ENCODE data around the gene POLG.

Gene POLG

DNA sequence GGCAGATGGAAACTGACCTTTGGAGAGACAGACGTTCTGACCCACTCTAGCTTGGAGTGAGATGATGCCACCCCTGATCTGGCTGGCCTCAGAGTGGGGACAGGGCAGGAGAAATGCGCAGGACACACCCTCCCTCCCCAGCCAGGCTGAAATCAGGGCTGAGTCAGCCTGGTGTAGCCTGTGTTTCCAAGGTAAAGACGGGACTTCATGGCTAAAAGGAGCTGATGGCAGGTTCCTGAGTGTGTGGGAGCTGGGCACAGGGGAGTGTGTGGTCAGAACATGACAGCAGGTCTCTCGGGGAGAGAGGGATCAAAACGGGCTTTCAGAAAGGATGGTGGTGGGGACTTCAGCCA lies 14.6 kb upstream of the POLG start:
- Histone ChIP-seq H3K9me3 (ENCODE audit: control insufficient read depth, insufficient read depth, low read depth, low read length) (no peaks in the 10 kb centered on the region), H3K36me3 (ENCODE audit: control insufficient read depth in 2 of 2, insufficient read depth in 1 of 2, low read length in 2 of 2) (no peaks in the 10 kb centered on the region), H3K4me1 (ENCODE audit: control insufficient read depth, insufficient read depth, low read length) (no peaks in the 10 kb centered on the region), H3K4me3 (ENCODE audit: low read depth, low read length) (no peak overlapping the region), H3K27ac (ENCODE audit: extremely low read depth, low read depth, low read length) (no peak overlapping the region)
- ChIA-PET CTCF (interaction anchor here (0.7 to 2.6 kb wide), 3 partner anchors 9 to 68 kb away, joined by 3 to 29 read pairs (median 3); no protein-coding TSS in a partner anchor), POLR2A (no interaction called here)
- no peak for TF ChIP-seq ZNF311 (tag by site-specific recombination; IDR thresholded peaks at IDR 0.05; ENCODE audit: borderline replicate concordance)
- no peak for TF ChIP-seq ZBTB21 (tag by site-specific recombination; IDR thresholded peaks at IDR 0.05)
- TF ChIP-seq ZNF514 (tag by site-specific recombination; IDR thresholded peaks at IDR 0.05), result no peak
- no peak for TF ChIP-seq ZNF530 (tag by site-specific recombination; IDR thresholded peaks at IDR 0.05; ENCODE audit: low read depth)
- TF ChIP-seq ZNF792 (tag by site-specific recombination; IDR thresholded peaks at IDR 0.05), result no peak
- TF ChIP-seq ZNF138 (tag by site-specific recombination; IDR thresholded peaks at IDR 0.05; ENCODE audit: borderline replicate concordance), result no peak
- TF ChIP-seq ZNF292 (tag by site-specific recombination; IDR thresholded peaks at IDR 0.05; ENCODE audit: borderline replicate concordance, low read depth), result no peak
- TF ChIP-seq ZNF843 (tag by site-specific recombination; IDR thresholded peaks at IDR 0.05), result no peak

DNA sequence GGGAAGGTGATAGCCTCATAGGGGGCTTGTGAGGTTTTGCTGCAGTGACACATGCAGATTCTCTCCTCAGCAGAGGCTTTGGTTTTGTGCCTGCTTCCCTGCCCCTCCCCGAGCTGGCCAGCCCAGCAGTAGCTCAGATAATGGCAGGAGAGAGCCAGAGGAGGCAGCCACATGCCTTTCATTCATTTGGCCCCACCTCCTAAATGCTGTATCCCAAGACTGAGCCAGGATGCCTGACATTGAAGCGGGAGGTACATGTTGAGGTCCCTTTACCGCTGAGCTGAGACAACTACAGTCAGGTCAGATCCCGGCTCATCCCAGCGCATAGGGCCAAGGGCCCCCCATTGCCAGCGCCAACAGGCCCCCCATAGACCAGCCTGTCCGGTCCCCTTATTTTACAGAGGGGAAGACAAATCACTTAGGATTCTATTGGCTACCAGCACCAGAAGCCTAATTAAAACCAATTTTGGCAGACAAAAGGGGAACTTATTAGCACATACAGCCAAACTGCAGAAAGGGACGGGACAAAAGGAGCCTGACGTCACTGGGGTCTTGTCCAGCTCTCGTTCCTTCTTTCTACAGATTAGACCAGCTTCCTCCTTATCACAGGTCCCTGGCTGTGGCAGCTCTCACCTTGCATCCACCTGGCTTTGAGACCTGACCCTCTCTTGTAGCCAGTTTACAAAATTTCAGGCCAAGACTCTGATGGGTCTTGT lies 12.1 kb upstream of the POLG start:
- Histone ChIP-seq H3K4me1 (ENCODE audit: control insufficient read depth, insufficient read depth, low read length) (no peaks in the 10 kb centered on the region), H3K4me3 (ENCODE audit: low read depth, low read length) (no peak overlapping the region), H3K27ac (ENCODE audit: extremely low read depth, low read depth, low read length) (no peak overlapping the region), H3K9me3 (ENCODE audit: control insufficient read depth, insufficient read depth, low read depth, low read length) (no peaks in the 10 kb centered on the region), H3K36me3 (ENCODE audit: control insufficient read depth in 2 of 2, insufficient read depth in 1 of 2, low read length in 2 of 2) (no peaks in the 10 kb centered on the region)
- ChIA-PET CTCF (interaction anchor here (0.9 to 12.0 kb wide), 3 partner anchors 10 to 68 kb away, joined by 3 to 199 read pairs (median 3); no protein-coding TSS in a partner anchor), POLR2A (no interaction called here)
- no peak for TF ChIP-seq ZNF335 (tag by site-specific recombination; conservative IDR thresholded peaks at IDR 0.05)
- TF ChIP-seq ZNF664 (tag by site-specific recombination; IDR thresholded peaks at IDR 0.05), result peak; percentile 64; the same call in 1 of the 2 replicates
- TF ChIP-seq, protein P1, sequence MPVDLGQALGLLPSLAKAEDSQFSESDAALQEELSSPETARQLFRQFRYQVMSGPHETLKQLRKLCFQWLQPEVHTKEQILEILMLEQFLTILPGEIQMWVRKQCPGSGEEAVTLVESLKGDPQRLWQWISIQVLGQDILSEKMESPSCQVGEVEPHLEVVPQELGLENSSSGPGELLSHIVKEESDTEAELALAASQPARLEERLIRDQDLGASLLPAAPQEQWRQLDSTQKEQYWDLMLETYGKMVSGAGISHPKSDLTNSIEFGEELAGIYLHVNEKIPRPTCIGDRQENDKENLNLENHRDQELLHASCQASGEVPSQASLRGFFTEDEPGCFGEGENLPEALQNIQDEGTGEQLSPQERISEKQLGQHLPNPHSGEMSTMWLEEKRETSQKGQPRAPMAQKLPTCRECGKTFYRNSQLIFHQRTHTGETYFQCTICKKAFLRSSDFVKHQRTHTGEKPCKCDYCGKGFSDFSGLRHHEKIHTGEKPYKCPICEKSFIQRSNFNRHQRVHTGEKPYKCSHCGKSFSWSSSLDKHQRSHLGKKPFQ (tag by site-specific recombination; IDR thresholded peaks at IDR 0.05), result no peak

DNA sequence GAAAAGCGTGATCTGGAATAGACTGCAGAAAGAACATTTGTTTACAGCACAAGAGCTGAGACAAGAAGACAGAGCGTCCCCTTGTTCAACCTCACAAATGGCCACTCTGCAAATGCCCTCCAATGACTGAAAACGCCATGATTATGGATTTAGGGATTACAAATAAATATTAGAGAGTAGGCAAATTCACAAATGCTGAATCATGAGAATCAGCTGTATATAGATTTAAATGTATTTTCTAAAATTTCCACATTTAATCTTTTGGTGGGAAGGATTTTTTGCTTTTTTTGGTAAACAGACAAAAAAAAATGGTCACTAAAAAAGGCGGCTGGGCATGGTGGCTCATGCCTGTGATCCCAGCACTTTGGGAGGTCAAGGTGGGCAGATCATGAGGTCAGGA lies 10.6 kb upstream of the POLG start:
- no peak overlapping the region for H3K27ac ChIP-seq (ENCODE audit: extremely low read depth, low read depth, low read length)
- H3K9me3 ChIP-seq (ENCODE audit: control insufficient read depth, insufficient read depth, low read depth, low read length), result no peaks in the 10 kb centered on the region
- POLR2A ChIA-PET, result interaction anchor here (0.6 to 1.4 kb wide), 2 partner anchors 13 to 198 kb away, joined by 3 to 5 read pairs; no protein-coding TSS in a partner anchor
- H3K4me1 ChIP-seq (ENCODE audit: control insufficient read depth, insufficient read depth, low read length), result no peaks in the 10 kb centered on the region
- H3K36me3 ChIP-seq (ENCODE audit: control insufficient read depth in 2 of 2, insufficient read depth in 1 of 2, low read length in 2 of 2), result no peaks in the 10 kb centered on the region
- CTCF ChIA-PET, result interaction anchor here (0.5 to 12.0 kb wide), 4 partner anchors 11 to 138 kb away, joined by 3 to 199 read pairs (median 4); no protein-coding TSS in a partner anchor
- no peak overlapping the region for H3K4me3 ChIP-seq (ENCODE audit: low read depth, low read length)
- no peak for TF ChIP-seq YY2 (tag by site-specific recombination; IDR thresholded peaks at IDR 0.05)
- no peak for TF ChIP-seq SALL2 (tag by site-specific recombination; IDR thresholded peaks at IDR 0.05; ENCODE audit: borderline replicate concordance)
- TF ChIP-seq ZBTB20 (tag by site-specific recombination; IDR thresholded peaks at IDR 0.05), result no peak
- no peak for TF ChIP-seq ZNF660 (tag by site-specific recombination; IDR thresholded peaks at IDR 0.05)
- TF ChIP-seq, protein P2, sequence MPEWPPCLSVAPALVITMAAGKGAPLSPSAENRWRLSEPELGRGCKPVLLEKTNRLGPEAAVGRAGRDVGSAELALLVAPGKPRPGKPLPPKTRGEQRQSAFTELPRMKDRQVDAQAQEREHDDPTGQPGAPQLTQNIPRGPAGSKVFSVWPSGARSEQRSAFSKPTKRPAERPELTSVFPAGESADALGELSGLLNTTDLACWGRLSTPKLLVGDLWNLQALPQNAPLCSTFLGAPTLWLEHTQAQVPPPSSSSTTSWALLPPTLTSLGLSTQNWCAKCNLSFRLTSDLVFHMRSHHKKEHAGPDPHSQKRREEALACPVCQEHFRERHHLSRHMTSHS (tag by site-specific recombination; IDR thresholded peaks at IDR 0.05), result no peak
- TF ChIP-seq, protein P3, sequence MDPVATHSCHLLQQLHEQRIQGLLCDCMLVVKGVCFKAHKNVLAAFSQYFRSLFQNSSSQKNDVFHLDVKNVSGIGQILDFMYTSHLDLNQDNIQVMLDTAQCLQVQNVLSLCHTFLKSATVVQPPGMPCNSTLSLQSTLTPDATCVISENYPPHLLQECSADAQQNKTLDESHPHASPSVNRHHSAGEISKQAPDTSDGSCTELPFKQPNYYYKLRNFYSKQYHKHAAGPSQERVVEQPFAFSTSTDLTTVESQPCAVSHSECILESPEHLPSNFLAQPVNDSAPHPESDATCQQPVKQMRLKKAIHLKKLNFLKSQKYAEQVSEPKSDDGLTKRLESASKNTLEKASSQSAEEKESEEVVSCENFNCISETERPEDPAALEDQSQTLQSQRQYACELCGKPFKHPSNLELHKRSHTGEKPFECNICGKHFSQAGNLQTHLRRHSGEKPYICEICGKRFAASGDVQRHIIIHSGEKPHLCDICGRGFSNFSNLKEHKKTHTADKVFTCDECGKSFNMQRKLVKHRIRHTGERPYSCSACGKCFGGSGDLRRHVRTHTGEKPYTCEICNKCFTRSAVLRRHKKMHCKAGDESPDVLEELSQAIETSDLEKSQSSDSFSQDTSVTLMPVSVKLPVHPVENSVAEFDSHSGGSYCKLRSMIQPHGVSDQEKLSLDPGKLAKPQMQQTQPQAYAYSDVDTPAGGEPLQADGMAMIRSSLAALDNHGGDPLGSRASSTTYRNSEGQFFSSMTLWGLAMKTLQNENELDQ (tag by site-specific recombination; IDR thresholded peaks at IDR 0.05; ENCODE audit: low read depth), result no peak
- no peak for TF ChIP-seq ZFP69B (tag by site-specific recombination; IDR thresholded peaks at IDR 0.05)
- TF ChIP-seq ZNF624 (tag by site-specific recombination; IDR thresholded peaks at IDR 0.05), result no peak
- TF ChIP-seq, protein P4, sequence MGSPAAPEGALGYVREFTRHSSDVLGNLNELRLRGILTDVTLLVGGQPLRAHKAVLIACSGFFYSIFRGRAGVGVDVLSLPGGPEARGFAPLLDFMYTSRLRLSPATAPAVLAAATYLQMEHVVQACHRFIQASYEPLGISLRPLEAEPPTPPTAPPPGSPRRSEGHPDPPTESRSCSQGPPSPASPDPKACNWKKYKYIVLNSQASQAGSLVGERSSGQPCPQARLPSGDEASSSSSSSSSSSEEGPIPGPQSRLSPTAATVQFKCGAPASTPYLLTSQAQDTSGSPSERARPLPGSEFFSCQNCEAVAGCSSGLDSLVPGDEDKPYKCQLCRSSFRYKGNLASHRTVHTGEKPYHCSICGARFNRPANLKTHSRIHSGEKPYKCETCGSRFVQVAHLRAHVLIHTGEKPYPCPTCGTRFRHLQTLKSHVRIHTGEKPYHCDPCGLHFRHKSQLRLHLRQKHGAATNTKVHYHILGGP (tag by site-specific recombination; IDR thresholded peaks at IDR 0.05), result no peak
- TF ChIP-seq ZNF175 (tag by site-specific recombination; IDR thresholded peaks at IDR 0.05), result no peak
- TF ChIP-seq ZNF514 (tag by site-specific recombination; IDR thresholded peaks at IDR 0.05), result no peak
- TF ChIP-seq ZFHX2 (tag by site-specific recombination; conservative IDR thresholded peaks at IDR 0.05), result no peak
- TF ChIP-seq, protein P5, sequence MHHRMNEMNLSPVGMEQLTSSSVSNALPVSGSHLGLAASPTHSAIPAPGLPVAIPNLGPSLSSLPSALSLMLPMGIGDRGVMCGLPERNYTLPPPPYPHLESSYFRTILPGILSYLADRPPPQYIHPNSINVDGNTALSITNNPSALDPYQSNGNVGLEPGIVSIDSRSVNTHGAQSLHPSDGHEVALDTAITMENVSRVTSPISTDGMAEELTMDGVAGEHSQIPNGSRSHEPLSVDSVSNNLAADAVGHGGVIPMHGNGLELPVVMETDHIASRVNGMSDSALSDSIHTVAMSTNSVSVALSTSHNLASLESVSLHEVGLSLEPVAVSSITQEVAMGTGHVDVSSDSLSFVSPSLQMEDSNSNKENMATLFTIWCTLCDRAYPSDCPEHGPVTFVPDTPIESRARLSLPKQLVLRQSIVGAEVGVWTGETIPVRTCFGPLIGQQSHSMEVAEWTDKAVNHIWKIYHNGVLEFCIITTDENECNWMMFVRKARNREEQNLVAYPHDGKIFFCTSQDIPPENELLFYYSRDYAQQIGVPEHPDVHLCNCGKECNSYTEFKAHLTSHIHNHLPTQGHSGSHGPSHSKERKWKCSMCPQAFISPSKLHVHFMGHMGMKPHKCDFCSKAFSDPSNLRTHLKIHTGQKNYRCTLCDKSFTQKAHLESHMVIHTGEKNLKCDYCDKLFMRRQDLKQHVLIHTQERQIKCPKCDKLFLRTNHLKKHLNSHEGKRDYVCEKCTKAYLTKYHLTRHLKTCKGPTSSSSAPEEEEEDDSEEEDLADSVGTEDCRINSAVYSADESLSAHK (tag by site-specific recombination; IDR thresholded peaks at IDR 0.05), result no peak
